Calu3 (cell line): ENCODE measurements around the gene CPNE5. TPM values are rescaled to one million over a fixed set of nuclear protein-coding genes. Genes with fewer than 3 reads are reported as not detected.

Experiments used
- BruUV-seq: library from RNA; stranded (reverse); fragments of 400-500 nt; replicated peaks from 2 replicates; lab custom pipeline; 2021; lab: Mats Ljungman, UMichigan
- CTCF ChIA-PET: fragments of 300-600 bp; sonication (Branson Sonifier 250); formaldehyde crosslinking; loops from one replicate; lab custom pipeline; 2022; ENCODE audit warnings: antibody characterized with exemption; lab: Charles Lee
- DNase-seq: peaks from one replicate; pipeline ENCODE4 v3.0.0; 2022
- H3K27ac Mint-ChIP-seq: one replicate; pipeline ENCODE4 v1.8.0; 2022; ENCODE audit warnings: mixed read lengths; ENCODE audit not compliant: unreplicated experiment
- H3K27me3 Mint-ChIP-seq: one replicate; pipeline ENCODE4 v1.8.0; 2022; ENCODE audit warnings: mixed read lengths; ENCODE audit not compliant: unreplicated experiment
- H3K36me3 Mint-ChIP-seq: one replicate; pipeline ENCODE4 v1.8.0; 2022; ENCODE audit warnings: mild to moderate bottlenecking, moderate library complexity, mixed read lengths; ENCODE audit not compliant: insufficient read depth, unreplicated experiment
- H3K4me1 Mint-ChIP-seq: one replicate; pipeline ENCODE4 v1.8.0; 2022; ENCODE audit warnings: mild to moderate bottlenecking, low read depth, mixed read lengths; ENCODE audit not compliant: unreplicated experiment
- H3K4me3 Mint-ChIP-seq: one replicate; pipeline ENCODE4 v1.8.0; 2022; ENCODE audit warnings: mild to moderate bottlenecking, low read depth, moderate library complexity, mixed read lengths; ENCODE audit not compliant: unreplicated experiment
- H3K9me3 Mint-ChIP-seq: one replicate; pipeline ENCODE4 v1.8.0; 2022; ENCODE audit warnings: low read depth, mixed read lengths; ENCODE audit not compliant: unreplicated experiment
- CTCF ChIP-seq: fragments of 200-600 bp; IDR thresholded peaks from one replicate; pipeline ENCODE4 v1.8.0; 2022; ENCODE audit warnings: antibody characterized with exemption; ENCODE audit not compliant: unreplicated experiment
- intact Hi-C: fragments of 100-400 bp; cut with micrococcal nuclease; formaldehyde crosslinking; loops from one replicate; pipeline ENCODE4 v1.10.0; 2022; ENCODE audit not compliant: unreplicated experiment
- total RNA-seq: library from RNA; stranded (reverse); gene quantifications from 2 replicates; pipeline ENCODE4 v1.2.3, GENCODE V29; 2022

The CPNE5 gene
- total RNA-seq, 1 experiment from 2014 or later = not detected

- intact Hi-C loops = loop anchor here (5.0 kb wide), 1 partner anchor 107 kb away; no protein-coding TSS in a partner anchor
- CTCF ChIA-PET = interaction anchor here (0.6 to 3.5 kb wide), 11 partner anchors 9 to 268 kb away, joined by 3 to 17 read pairs (median 5); partner anchors contain the start of gene C6orf89
- peak; percentile 40 for DNase-seq
- TF ChIP-seq CTCF = no peak
- TSS peak; percentile 54 for BruUV-seq
- H3K4me1 Mint-ChIP-seq = peaks cover 27% of the 10 kb centered on the region
- peak overlapping the region; percentile 99 for H3K27ac Mint-ChIP-seq
- H3K4me3 Mint-ChIP-seq = peak overlapping the region; percentile 91
- H3K27me3 Mint-ChIP-seq = no peaks in the 10 kb centered on the region
- H3K9me3 Mint-ChIP-seq = no peaks in the 10 kb centered on the region
- peaks cover 45% of the 10 kb centered on the region for H3K36me3 Mint-ChIP-seq
These were observed 34.6 kb upstream of the CPNE5 start for GRCh38 chr6:36873612-36874442.

GRCh38 chr6:36873115-36873514 lies 33.9 kb upstream of the CPNE5 start:
- BruUV-seq = no TSS peak
- no peak for TF ChIP-seq CTCF
- Mint-ChIP-seq H3K4me1 (peaks cover 27% of the 10 kb centered on the region), H3K27me3 (no peaks in the 10 kb centered on the region), H3K27ac (peak overlapping the region; percentile 99), H3K9me3 (no peaks in the 10 kb centered on the region), H3K4me3 (peak overlapping the region; percentile 91), H3K36me3 (peaks cover 50% of the 10 kb centered on the region)
- CTCF ChIA-PET = interaction anchor here (0.6 to 3.5 kb wide), 5 partner anchors 12 to 1895 kb away, joined by 3 to 17 read pairs (median 15); partner anchors contain the start of gene C6orf89
- no peak for DNase-seq
- intact Hi-C loops = loop anchor here (5.0 kb wide), 1 partner anchor 106 kb away; no protein-coding TSS in a partner anchor

GRCh38 chr6:36871686-36872085 lies 32.4 kb upstream of the CPNE5 start:
- Mint-ChIP-seq H3K4me3 (no peak overlapping the region), H3K4me1 (peaks cover 27% of the 10 kb centered on the region), H3K27ac (no peak overlapping the region), H3K9me3 (no peaks in the 10 kb centered on the region), H3K27me3 (no peaks in the 10 kb centered on the region), H3K36me3 (peaks cover 61% of the 10 kb centered on the region)
- CTCF ChIA-PET = no interaction called here
- BruUV-seq = no TSS peak
- intact Hi-C loops = loop anchor here (5.0 kb wide), 1 partner anchor 104 kb away; no protein-coding TSS in a partner anchor
- TF ChIP-seq CTCF = no peak
- DNase-seq = no peak

- intact Hi-C loops = no loop called here
- Mint-ChIP-seq H3K9me3 (no peaks in the 10 kb centered on the region), H3K36me3 (peaks cover 43% of the 10 kb centered on the region), H3K4me3 (no peak overlapping the region), H3K27me3 (no peaks in the 10 kb centered on the region), H3K4me1 (peaks cover 19% of the 10 kb centered on the region), H3K27ac (no peak overlapping the region)
- no TSS peak for BruUV-seq
- TF ChIP-seq CTCF = no peak
- CTCF ChIA-PET = interaction anchor here (0.5 to 1.2 kb wide), 4 partner anchors 18 to 327 kb away, joined by 3 to 8 read pairs (median 3); partner anchors contain the start of gene C6orf89
- no peak for DNase-seq
These were observed 28.4 kb upstream of the CPNE5 start for GRCh38 chr6:36867471-36868224.
